GM18909 (cell line): ENCODE results near the gene ASB11.
A peak's percentile ranks its signal among the peaks of the same experiment; 100 is the strongest.
"Not testable (repeated sequence)": the region's sequence is repeated elsewhere in the genome, so short reads cannot be mapped to it uniquely, and the experiment has no call there.

Experiments used
- ATAC-seq: cut with Tn5 transposase; IDR thresholded peaks from one replicate; pipeline ENCODE4 v1.9.1; 2021; ENCODE audit warnings: mild to moderate bottlenecking; ENCODE audit not compliant: unreplicated experiment, poor library complexity

The ASB11 gene

DNA sequence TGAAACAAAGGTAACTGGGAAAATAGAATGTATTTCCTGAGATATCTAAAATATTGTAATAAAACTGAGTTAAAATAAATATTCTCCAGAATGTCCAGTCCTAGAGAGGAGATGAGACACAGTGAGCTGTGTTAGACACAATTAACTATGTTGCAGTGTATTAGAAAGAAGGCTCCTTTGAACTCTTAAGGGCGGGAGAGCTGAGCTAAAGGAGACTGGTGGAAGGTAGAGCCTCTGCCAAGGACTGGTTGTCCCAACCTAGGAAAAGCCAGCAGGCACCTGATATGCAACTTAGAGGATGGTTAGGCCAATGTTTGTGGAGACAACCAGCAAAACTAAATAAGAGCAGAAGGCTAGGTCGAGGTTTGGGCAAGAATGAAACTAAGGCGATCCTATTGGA, 4.3 kb downstream of the ASB11 start:
- no peak for ATAC-seq

DNA sequence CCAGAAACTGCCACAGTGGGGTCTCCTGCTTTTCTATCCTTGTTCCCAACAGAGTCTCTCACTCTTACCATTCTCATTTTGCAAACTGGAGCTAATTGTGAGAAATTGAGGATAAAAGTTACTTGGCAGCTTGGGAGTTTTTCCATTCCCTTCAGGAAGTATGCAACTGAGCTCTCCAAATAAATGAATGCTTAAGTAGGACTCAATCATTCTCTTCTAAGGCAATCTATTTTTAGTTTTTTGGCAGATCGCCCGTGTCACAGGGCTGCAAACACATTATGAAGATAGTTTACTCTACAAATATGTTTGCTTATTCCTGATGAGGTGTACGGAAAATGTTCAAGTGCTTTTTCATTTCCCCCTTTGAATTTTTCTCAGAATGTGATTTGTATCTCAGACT, 5.3 kb downstream of the ASB11 start:
- ATAC-seq, result no peak

DNA sequence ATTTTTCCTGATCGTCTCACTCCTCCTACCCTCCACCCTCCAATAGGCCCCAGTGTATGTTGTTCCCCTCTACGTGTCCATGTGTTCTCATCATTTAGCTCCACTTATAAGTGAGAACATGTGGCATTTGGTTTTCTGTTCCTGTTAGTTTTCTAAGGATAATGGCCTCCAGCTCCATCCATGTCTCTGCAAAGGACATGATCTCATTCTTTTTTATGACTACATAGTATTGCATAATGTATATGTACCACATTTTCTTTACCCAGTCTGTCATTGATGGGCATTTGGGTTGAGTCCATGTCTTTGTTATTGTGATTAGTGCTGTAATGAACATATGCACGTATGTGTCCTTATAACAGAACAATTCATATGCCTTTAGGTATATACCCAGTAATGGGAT, 9.5 kb downstream of the ASB11 start:
- ATAC-seq, result not testable (repeated sequence)

DNA sequence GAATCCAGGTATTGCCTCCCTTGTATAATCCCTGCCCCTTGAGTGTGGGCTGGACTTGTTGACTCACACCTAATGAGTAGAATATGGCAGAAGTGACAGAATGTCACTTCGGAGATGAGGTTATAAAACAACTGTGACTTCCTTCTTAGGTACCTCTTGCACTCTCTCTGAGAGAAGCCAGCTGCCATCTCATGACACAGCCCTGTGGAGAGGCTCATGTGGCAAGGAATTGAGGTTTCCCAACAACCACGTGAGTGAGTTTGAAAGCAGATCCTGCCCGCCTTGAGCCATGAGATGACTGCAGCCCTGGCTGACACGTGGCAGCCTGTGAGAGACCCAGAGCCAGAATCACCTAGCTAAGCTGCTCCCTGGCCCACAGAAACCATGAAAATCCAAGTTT, 13.5 kb downstream of the ASB11 start:
- ATAC-seq, result peak; percentile 56

DNA sequence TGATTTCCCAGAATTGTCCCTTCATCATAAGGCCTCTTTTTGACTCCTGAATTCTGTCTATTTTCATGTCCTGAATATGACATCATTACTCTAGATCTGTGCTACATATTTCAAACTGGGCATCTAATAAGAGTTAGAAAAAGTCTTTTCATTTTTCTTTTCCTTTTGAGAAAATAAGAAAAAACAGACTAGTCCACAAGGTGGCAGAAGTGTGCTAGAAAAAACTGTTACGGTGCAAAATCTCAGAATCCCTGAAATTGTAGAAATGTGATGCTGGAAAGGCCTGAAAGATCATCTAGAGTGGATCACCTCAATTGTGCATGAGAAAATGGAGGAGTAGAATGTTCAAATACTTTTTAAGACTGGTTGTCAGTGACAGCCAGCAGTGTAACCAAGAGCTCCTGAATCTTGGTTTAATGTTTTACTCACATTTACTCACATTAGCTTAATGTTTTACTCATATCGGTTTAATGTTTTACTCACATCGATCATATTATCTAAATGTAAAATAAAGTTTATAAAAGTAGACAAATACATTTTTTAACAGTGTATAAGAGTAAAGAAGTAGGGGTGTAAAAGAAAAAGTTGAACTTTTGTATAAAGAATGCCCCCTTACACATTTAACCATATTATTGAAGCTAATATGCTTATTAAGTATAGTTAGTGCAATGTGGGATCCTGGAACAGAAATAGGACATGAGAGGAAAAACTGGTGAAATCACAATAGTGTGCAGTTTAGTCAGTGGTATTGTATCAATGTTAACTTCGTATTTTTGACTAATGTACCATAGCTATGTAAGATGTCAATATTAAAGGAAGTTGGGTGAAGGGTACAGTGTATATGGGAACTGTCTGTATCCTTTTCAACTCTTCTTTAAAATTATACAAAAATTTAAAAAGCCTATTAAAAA, 15.2 kb downstream of the ASB11 start:
- no peak for ATAC-seq

DNA sequence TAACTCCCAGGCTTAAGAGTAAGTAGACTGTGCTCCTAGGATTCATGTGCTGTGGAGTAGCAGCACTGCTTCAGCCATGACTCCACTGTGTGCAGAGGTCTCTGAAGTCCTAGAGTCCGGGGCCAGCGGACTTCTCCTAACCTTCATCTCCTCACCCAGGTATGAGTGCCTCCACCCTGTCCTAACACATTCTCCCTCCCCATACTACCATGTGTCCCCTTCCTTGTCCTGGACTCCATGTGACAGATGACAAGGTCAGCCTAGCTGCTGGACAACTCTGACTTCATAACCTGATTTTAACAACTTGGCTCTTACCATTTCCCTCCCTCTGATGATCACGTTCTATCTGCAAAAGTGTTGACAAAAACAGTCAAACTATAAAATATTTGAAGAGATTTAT, 16.7 kb downstream of the ASB11 start:
- ATAC-seq, result no peak

DNA sequence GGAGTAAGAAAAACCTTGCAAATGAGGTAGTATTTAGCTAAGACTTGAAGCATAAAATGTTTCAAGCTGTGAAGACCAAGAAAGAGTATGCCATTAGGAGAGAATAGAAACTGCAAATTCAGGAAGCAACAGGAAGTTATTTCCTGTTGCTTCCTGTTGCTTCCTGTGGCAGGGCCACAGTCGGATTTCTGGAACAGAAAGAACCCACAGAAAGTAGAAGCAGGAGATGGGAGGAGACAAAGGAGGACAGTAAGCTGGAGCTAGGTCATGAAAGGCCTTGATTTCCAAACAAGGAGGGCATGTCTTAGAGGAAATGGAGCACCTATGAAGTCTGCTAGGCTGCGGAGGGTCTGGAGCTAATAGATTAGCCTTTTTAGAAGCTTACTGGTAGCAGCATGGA, 17.2 kb downstream of the ASB11 start:
- no peak for ATAC-seq

DNA sequence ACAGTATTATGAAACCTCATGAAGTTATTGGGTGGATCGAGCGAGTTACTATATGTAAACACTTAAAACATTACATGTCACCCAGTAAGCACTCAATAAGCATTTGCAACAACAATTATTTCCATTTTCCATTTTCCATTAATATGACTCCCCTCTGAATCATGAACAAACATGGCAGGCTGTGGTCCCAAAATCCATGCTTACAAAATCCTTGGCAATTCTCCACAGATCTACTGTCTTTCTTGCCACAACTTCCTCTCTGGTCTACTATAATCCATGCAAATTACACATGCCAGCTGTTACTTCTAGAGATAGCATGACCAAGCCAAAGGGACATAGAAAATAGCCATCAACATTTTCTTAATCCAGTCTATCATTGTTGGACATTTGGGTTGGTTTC, 22.0 kb downstream of the ASB11 start:
- ATAC-seq, result no peak

DNA sequence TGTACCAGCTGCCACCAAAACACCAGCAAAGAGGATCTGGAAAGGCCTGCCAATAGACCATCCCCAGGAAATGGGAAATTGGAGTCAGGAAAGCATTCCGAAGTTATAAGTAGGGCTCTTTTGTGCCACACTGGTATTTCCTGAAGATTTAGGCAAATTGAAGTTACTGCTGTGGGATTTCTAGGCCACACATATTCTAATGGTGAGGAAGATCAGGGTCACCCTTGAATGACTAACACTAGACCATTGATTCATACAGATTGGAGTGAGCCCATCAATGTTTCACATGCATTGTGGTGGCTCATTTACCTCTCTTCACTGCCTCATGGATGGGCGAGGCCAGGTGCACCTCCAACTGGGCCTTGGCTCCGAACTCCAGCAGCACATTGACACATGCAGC, 22.6 kb downstream of the ASB11 start:
- no peak for ATAC-seq

DNA sequence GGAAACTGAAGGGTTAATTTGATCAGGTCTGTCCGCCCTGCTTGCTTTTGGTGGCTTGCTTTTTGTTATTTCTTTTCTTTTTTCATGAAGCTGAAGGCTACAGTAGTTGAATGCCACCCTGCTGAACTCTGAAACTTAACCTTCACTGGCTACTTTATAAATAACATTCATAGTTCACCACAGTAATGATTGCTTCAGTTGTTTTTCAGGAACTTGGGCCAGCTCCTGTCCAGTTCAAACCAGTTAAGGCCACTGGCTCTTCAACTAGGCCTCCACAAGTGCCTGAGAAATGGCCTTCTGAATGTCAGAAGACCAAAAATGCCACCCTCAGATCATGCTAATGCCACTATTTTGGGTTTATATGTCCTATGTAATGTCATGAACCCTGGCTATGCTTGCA, 37.8 kb downstream of the ASB11 start:
- ATAC-seq, result no peak

DNA sequence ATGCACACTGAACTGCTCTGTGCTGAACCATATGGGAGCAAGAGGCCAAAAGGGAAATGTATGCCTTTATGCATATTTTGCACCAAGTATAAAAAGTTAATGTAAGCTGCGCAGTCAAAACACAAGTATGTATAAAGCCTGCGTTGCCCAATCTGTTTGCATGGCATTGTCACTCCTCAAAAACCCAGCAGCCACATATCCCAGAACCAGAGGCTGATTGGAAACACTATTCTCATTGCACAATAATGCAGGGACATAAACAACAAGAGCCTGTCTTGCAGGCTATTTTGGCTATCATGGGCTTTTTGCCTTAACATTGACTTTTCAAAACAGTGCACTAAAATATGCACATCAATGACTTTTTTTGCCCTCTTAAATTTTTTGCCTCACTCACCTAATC, 40.5 kb downstream of the ASB11 start:
- ATAC-seq, result no peak

DNA sequence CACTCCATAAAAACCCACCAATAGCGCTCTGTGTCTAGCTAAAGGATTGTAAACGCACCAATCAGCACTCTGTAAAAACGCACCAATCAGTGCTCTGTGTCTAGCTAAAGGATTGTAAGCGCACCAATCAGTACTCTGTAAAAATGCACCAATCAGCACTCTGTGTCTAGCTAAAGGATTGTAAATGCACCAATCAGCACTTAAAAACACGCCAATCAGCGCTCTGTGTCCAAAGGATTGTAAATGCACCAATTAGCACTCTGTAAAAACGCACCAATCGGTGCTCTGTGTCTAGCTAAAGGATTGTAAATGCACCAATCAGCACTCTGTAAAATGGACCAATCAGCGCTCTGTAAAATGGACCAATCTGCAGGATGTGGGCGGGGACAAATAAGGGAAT, 42.2 kb downstream of the ASB11 start:
- not testable (repeated sequence) for ATAC-seq

DNA sequence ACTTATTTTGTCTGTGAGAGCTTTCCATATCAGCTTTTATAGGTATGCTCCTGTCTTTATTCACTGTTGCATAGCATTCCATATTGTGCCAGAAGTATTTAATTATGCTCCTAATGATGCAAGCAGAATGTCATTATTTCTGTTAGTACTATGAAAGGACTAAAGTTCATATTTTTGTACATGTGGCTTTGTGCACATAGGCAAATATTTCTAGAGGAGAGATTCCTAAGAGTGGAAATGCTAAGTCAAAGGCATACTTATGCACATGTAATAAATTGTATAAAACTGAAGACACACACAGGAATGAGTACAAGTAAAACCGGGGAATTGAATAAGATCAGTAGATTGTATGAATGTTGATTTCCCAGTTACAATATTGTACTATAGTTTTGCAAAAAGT, 43.7 kb downstream of the ASB11 start:
- ATAC-seq, result no peak

DNA sequence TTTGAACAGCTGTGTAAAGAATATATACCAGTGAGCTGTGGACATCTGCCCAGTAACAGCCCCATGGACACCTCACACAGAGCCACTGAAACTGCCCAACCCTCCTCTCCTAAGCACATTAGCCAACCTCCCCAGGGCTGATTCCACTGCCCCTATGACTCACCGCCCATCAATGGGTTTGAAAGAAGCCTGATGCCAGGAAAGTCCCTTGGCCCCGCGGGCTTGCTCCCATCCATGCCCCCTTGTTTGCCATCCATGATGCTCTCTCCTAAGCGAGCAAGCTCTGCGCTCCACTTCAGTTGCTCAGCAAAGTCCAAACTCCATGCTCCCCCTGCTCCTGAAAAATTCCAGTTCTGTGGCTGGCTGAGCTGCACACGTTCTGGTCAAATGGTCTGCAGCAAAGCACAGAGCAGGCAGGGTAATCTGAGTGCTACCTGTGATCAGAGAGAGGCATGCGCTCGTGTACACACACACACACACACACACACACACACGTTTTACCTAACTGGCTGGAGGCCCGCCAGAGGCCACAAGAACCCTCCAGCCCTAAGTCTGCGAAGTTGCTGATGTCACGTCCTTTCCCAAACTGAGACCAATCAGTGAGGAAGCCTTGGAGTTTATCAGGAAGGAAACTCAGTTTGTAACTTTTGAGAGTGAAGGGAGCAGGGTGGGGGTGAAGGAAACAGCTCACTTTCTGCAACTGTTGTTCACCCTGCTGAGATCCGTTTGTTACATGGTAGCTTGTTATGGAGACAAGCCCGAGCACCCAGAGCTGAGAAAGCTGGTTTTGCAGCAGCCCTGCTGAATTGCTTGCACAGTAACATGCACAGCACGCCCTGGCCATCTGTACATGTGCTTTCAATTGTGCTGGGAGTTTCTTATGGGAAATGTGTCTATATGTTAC, 45.6 kb downstream of the ASB11 start, which contains the start of gene ASB9:
ASB9 (minus strand) TSS at position 466 of the 904 bp plus-strand sequence; CDS start at position 257, 209 bp downstream.
- peak; percentile 75 for ATAC-seq

DNA sequence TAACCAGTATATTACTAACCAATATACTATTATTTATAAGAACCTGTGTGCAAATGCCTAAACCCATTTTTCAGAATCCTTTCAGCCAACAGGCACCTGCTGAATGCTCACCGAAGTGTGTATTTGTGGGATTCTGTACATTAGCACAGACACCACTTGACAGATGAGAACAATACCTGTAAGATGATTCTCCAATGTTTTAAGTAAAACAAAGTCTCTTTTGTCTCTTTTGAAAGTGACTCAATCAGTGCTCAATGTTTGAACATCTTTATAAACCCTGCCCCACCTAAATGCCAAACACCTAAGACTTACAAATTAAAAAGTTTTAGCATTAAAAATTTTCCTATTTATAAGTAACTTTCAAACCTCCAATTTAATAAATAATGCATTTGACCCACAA, 46.3 kb downstream of the ASB11 start:
- ATAC-seq, result no peak

DNA sequence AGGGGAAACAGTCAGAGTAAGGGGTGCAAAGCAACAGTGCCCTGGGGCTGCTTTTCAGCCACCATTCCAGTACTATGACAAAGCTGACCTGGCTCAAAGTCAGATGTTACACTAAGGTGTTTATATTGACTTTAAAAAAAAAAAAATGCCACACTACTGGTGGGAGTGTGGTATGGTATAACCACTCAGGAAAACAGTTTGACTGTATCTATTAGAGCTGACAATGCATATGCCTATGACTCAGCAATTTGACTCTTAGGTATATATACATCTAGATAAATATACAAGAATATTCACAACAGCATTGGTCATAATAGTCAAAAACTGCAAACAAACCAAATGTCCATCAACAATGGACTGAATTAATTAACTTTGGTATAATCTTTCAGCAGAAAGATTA, 60.6 kb downstream of the ASB11 start:
- no peak for ATAC-seq

DNA sequence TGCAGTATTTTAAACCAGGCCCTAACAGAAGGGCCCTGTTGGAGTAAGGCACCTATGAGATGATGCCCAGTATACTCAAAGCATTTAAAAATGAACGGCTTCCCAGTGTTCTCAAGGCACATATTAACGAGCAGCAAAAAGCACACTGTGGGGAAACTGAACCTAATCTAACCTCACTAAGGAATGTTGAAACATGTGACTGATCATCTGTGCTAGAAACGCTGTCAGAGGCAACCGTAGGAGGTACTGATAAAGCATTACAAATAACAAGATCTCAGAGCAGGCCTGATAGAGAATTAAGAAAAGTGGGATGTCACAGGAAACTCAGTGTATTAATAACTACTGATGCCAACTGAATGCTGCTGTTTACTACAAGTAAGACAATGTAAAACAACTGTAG, 69.5 kb downstream of the ASB11 start:
- ATAC-seq, result no peak

DNA sequence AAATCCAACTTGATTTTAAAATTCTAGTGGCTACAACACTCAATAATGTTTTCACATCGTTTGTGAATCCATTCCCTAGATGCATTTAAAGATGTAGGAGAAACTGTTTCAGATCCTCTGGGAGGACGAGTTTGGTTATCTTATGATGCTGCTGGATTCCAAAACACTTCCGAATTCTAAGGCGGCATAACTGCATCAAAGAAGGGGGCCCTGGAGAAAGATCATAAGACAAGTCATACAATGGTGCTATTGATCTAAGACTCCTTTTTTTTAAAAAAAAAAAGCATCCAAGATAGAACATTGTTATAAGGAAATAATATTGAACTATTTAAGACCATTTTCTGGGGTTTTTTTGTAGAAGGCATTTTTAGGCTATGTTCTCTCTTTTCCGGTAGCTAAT, 71.0 kb downstream of the ASB11 start:
- ATAC-seq, result no peak

DNA sequence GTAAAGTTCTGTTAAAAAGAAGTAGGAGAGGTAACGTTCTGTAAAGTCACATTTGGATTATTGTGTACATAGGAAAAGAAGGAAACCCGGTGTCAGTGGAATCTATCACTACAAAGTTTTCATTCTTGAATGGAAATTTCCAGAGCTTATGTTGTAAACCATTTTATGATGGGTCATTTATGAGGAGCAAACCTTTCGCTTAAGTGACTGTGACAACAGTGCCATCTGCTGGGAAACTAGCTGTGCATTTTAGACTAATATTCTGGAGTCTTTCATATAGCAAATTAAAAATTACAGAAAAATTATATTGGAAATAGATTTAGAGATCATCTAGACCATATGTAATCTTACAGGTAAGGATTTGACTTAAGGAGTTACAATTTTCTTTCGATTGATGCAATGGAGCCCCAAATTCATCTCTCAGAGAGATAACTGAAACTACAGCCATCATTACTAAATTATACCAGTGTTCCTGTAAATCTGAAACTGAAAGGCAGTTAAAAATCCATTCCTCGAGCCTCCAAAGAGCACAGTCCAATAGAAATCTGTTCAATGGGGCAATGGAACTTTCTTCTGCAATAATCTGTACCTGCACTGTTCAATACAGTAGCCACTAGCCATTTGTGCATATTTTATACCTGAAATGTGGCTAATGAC, 72.4 kb downstream of the ASB11 start:
- ATAC-seq, result no peak

DNA sequence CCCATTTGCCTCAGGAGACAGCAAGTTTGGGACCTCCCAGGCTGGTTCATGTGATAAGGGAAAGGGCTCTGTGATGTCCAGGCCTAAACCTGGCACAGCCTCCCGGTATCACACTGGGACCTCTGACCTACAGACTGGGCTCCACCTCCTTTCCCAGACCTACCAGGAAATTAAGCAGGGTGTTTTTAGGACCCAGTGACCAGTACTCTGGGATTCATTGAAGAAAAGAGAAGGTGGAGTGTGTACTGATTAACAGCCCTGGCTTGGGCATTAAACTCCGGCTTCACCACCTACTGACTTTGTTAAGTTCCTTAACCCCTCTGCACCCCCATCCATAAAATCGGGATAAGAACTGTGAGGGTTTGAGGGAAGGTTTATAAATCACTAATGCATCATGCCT, 74.1 kb downstream of the ASB11 start:
- ATAC-seq, result no peak

DNA sequence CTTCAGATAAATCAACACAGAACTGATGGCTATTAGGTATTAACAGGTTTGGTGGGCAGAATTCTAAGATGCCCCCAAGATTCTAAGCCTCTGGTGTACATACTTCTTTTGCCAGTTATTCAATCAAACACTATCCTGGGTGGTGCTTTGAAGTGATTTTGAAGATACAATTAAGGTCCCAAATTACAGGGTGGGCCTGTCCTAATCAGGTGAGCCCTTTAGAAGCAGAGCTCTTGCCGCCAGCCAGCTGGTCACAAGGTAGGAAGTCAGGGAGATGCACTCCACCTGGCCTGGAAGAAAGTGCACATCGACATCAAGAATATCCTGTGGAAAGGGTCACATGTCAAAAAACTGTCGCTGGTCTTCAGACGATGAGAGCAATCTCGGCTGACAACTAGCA, 75.0 kb downstream of the ASB11 start:
- no peak for ATAC-seq
